ENCODE results near the gene SLC38A2. TPM values are rescaled to one million over a fixed set of nuclear protein-coding genes. Genes with fewer than 3 reads are reported as not detected.

SLC38A2 gene
- total RNA-seq, 1 experiment from 2014 or later = 381 TPM

DNA sequence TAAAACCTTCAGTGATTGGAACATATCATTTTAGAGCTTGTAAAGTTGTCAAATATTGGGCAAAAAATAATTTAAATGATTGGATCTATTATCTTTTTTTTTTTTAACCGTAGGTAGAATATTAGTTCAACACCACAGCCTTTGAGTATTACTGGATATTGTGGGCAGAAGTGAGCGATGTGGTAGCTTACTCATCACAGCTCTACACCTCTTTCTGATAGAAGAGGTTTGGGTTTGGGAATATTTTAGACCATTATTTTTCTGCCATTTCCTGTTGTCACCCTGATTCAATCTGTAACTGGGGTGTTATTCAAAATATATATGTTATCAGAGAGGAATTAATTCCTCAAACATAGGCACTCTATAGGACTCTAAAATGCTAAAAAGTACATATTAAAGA is 34.8 kb upstream of the SLC38A2 start:
- ChIA-PET POLR2A (no interaction called here), CTCF (no interaction called here)
- H3K36me3 Mint-ChIP-seq = peaks cover 8% of the 10 kb centered on the region; the same call in 1 of the 2 replicates
- TF ChIP-seq, protein P1, sequence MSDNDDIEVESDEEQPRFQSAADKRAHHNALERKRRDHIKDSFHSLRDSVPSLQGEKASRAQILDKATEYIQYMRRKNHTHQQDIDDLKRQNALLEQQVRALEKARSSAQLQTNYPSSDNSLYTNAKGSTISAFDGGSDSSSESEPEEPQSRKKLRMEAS (CRISPR knock-in tag; IDR thresholded peaks at IDR 0.05) = no peak
- TF ChIP-seq ZNF423 (CRISPR knock-in tag; IDR thresholded peaks at IDR 0.05) (no peak), MYBL2 (CRISPR knock-in tag; IDR thresholded peaks at IDR 0.05) (no peak), NFE2L1 (CRISPR knock-in tag; IDR thresholded peaks at IDR 0.05) (no peak), RELA (CRISPR knock-in tag; IDR thresholded peaks at IDR 0.05; ENCODE audit: borderline replicate concordance) (no peak), ATF1 (CRISPR knock-in tag; IDR thresholded peaks at IDR 0.05) (no peak), FOXP1 (CRISPR knock-in tag; IDR thresholded peaks at IDR 0.05; ENCODE audit: borderline replicate concordance) (no peak)
- ATAC-seq (no peak), DNase-seq (ENCODE audit: low spot score) (no peak)
- no peak overlapping the region for H3K27ac Mint-ChIP-seq
- H3K27me3 Mint-ChIP-seq (ENCODE audit: low read depth) = no peaks in the 10 kb centered on the region
- peaks cover 34% of the 10 kb centered on the region for H3K4me1 Mint-ChIP-seq
- H3K9me3 Mint-ChIP-seq = peaks cover 5% of the 10 kb centered on the region
- no peak overlapping the region for H3K4me3 Mint-ChIP-seq

DNA sequence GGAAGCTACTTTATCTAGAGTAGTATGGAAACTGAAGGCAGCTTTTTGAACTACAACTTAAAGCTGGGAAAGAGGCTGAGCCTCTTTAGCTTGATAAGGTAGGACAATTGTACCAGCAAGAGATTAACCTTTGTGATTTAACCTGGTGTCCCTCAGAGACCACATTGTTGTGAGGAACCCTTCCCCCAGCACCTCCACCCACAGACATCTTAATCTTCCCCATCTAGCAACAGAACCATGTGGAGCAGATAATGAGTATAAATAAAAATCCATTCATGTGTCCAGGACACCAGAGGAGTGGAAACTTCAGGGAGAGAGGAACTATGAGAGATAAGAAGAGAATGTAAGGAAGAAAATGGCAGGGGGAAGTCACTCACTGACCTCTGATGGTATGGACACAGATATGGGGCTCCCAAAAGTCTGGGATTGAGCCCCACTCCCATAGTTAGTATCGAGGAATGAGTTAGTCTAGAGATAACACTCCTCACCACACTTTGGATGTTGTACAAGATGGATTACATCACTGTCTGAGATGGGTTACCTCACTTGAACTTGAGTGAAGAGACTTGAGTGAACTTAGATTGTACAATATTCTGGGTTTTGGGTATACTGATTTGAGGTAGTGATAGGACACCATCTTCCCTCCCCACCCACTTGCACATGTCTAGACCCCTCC is 33.9 kb upstream of the SLC38A2 start:
- ATAC-seq (no peak; the same call in 1 of the 2 replicates), DNase-seq (ENCODE audit: low spot score) (no peak)
- TF ChIP-seq, protein P2, sequence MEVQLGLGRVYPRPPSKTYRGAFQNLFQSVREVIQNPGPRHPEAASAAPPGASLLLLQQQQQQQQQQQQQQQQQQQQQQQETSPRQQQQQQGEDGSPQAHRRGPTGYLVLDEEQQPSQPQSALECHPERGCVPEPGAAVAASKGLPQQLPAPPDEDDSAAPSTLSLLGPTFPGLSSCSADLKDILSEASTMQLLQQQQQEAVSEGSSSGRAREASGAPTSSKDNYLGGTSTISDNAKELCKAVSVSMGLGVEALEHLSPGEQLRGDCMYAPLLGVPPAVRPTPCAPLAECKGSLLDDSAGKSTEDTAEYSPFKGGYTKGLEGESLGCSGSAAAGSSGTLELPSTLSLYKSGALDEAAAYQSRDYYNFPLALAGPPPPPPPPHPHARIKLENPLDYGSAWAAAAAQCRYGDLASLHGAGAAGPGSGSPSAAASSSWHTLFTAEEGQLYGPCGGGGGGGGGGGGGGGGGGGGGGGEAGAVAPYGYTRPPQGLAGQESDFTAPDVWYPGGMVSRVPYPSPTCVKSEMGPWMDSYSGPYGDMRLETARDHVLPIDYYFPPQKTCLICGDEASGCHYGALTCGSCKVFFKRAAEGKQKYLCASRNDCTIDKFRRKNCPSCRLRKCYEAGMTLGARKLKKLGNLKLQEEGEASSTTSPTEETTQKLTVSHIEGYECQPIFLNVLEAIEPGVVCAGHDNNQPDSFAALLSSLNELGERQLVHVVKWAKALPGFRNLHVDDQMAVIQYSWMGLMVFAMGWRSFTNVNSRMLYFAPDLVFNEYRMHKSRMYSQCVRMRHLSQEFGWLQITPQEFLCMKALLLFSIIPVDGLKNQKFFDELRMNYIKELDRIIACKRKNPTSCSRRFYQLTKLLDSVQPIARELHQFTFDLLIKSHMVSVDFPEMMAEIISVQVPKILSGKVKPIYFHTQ (CRISPR knock-in tag; IDR thresholded peaks at IDR 0.05) = no peak
- TF ChIP-seq, protein P3, sequence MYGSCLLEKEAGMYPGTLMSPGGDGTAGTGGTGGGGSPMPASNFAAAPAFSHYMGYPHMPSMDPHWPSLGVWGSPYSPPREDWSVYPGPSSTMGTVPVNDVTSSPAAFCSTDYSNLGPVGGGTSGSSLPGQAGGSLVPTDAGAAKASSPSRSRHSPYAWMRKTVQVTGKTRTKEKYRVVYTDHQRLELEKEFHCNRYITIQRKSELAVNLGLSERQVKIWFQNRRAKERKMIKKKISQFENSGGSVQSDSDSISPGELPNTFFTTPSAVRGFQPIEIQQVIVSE (CRISPR knock-in tag; IDR thresholded peaks at IDR 0.05; ENCODE audit: borderline replicate concordance) = no peak
- TF ChIP-seq, protein P4, sequence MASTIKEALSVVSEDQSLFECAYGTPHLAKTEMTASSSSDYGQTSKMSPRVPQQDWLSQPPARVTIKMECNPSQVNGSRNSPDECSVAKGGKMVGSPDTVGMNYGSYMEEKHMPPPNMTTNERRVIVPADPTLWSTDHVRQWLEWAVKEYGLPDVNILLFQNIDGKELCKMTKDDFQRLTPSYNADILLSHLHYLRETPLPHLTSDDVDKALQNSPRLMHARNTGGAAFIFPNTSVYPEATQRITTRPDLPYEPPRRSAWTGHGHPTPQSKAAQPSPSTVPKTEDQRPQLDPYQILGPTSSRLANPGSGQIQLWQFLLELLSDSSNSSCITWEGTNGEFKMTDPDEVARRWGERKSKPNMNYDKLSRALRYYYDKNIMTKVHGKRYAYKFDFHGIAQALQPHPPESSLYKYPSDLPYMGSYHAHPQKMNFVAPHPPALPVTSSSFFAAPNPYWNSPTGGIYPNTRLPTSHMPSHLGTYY (CRISPR knock-in tag; IDR thresholded peaks at IDR 0.05) = no peak
- TF ChIP-seq KAT7 (CRISPR knock-in tag; IDR thresholded peaks at IDR 0.05; ENCODE audit: borderline replicate concordance) = no peak
- no peak for TF ChIP-seq NFYB (CRISPR knock-in tag; conservative IDR thresholded peaks at IDR 0.05; ENCODE audit: low read depth)
- no peak for TF ChIP-seq ZNF232 (CRISPR knock-in tag; IDR thresholded peaks at IDR 0.05)
- TF ChIP-seq ZNF121 (CRISPR knock-in tag; IDR thresholded peaks at IDR 0.05) = no peak
- Mint-ChIP-seq H3K4me1 (peaks cover 41% of the 10 kb centered on the region), H3K27ac (0 out of 2 replicates have a peak overlapping the region, but pooled peaks have one; percentile 1), H3K27me3 (ENCODE audit: low read depth) (no peaks in the 10 kb centered on the region), H3K4me3 (no peak overlapping the region), H3K9me3 (peaks cover 5% of the 10 kb centered on the region), H3K36me3 (peaks cover 8% of the 10 kb centered on the region; the same call in 1 of the 2 replicates)
- ChIA-PET POLR2A (no interaction called here), CTCF (no interaction called here)

DNA sequence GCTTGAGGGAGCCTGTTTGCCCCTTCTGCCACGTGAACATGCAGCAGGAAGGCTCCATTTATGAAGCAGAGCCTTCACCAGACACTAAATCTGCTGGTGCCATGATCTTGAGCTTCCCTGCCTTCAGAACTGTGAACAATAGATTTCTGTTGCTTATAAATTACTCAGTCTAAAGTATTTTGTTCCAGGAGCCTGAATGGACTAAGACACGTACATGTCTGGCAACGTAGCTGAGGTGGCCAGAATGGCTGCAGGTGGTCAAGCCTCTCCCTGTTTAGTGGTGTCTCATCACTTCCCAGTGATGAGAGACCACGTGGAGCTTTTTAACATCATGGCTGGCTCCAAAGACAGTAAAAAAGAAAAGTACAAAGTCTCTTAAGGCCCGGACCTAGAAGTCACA is 32.2 kb upstream of the SLC38A2 start:
- Mint-ChIP-seq H3K9me3 (peaks cover 13% of the 10 kb centered on the region), H3K27ac (no peak overlapping the region), H3K4me1 (peaks cover 41% of the 10 kb centered on the region), H3K27me3 (ENCODE audit: low read depth) (no peaks in the 10 kb centered on the region), H3K4me3 (no peak overlapping the region), H3K36me3 (peaks cover 18% of the 10 kb centered on the region)
- TF ChIP-seq ZNF138 (CRISPR knock-in tag; conservative IDR thresholded peaks at IDR 0.05) (no peak), ATF1 (CRISPR knock-in tag; IDR thresholded peaks at IDR 0.05) (no peak)
- TF ChIP-seq, protein P1 (CRISPR knock-in tag; IDR thresholded peaks at IDR 0.05) = no peak
- ATAC-seq (no peak), DNase-seq (ENCODE audit: low spot score) (no peak)
- ChIA-PET CTCF (no interaction called here), POLR2A (no interaction called here)
